Retinal pigment epithelial cell (primary cell): ENCODE data around the gene PRDM16.

Experiments used
- DNase-seq: peaks from one replicate; pipeline ENCODE4 v3.0.0-alpha.2; 2010; ENCODE audit warnings: low read depth
- H3K4me3 ChIP-seq: 2 replicates; pipeline ENCODE4 v1.5.1; 2011; ENCODE audit warnings: mild to moderate bottlenecking, low read length, control low read depth, moderate library complexity
- CTCF ChIP-seq: conservative IDR thresholded peaks from 2 replicates; pipeline ENCODE4 v1.5.1; 2011; ENCODE audit warnings: low read depth, low read length, control low read depth, inconsistent platforms

PRDM16 gene

DNA sequence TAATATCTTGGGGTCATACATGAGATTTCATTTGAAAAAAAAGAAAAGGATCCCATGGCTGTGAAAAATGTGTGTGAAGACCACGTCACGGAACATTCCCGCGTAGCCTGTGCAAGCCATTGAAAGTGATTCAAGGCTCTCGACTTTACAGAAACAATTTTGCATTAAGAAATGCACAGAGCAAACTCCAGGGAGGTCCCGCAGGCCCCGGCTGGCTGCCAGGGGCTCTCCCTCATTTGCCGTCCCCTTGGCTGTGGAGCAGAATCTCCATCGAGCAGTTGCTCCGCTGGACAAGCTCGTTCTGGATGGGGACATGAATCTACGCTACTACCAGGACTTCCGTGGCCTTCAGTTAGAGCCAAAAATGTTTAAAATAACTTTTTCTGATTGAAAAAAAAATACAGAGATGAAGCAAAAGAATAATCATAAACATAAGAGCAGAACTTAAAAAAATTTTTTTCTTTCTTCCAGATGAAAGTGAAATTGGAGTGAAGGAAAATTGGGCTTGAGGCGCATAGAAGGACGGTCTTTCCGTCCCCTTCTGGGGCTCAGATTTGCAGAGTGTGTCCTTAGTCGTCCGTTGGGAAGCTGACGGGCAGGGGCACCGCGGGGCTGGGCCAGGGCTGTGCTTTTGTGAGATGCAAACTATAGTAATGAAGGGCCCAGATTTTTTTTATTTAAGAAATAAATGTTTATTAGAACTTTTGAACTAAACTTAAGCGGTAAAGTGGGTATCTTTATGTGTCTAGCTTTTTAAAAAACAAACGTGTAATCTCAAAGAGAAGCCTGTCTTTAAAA is 317.4 kb downstream of the PRDM16 start:
- no peak for DNase-seq
- H3K4me3 ChIP-seq: no peak overlapping the region
- TF ChIP-seq CTCF: no peak

DNA sequence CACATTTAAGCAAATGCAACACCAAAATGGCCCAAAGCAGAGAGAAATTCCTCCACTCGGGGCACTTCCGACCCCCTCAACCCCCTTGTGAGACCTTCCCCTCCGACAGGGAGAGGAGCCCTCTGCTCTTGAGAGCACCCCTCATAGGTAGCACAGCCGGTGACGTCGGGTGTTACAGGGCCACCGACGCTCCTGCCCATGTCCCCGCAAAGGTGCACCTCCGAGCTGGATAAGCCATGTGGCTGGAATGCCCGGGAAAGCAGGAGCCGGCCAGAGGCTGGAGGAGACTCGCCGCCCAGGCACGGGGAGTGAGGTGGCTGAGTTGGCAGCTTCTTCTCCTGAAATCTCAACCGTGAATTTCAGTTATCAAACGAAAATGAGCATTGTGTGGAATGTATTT is 318.4 kb downstream of the PRDM16 start:
- no peak for DNase-seq
- no peak for TF ChIP-seq CTCF
- H3K4me3 ChIP-seq: no peak overlapping the region

GRCh38 chr1:3389093-3389833 is 320.3 kb downstream of the PRDM16 start:
- no peak overlapping the region for H3K4me3 ChIP-seq
- no peak for TF ChIP-seq CTCF
- no peak for DNase-seq

GRCh38 chr1:3390291-3390690 is 321.3 kb downstream of the PRDM16 start:
- no peak for DNase-seq
- no peak for TF ChIP-seq CTCF
- no peak overlapping the region for H3K4me3 ChIP-seq

DNA sequence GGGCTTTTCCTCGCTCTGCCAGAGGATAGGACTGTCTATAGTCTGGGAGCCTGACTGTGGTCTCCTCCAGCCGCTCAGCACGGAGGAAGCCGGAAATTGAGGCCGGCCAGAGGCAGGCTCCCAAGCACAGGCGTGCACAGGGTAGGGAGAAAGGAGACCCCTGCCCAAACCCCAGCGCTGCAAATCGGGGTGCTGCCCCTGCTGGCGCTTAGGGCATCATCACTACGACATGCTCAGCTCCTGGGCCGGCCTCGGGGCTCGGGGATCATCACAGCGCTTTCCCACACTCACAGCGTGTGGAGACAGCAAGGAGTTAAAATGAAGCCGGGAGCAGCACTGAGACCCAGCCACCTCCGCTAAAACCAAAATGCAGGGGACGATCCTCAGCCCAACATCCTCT is 322.7 kb downstream of the PRDM16 start:
- TF ChIP-seq CTCF: peak; percentile 13
- no peak for DNase-seq
- no peak overlapping the region for H3K4me3 ChIP-seq

DNA sequence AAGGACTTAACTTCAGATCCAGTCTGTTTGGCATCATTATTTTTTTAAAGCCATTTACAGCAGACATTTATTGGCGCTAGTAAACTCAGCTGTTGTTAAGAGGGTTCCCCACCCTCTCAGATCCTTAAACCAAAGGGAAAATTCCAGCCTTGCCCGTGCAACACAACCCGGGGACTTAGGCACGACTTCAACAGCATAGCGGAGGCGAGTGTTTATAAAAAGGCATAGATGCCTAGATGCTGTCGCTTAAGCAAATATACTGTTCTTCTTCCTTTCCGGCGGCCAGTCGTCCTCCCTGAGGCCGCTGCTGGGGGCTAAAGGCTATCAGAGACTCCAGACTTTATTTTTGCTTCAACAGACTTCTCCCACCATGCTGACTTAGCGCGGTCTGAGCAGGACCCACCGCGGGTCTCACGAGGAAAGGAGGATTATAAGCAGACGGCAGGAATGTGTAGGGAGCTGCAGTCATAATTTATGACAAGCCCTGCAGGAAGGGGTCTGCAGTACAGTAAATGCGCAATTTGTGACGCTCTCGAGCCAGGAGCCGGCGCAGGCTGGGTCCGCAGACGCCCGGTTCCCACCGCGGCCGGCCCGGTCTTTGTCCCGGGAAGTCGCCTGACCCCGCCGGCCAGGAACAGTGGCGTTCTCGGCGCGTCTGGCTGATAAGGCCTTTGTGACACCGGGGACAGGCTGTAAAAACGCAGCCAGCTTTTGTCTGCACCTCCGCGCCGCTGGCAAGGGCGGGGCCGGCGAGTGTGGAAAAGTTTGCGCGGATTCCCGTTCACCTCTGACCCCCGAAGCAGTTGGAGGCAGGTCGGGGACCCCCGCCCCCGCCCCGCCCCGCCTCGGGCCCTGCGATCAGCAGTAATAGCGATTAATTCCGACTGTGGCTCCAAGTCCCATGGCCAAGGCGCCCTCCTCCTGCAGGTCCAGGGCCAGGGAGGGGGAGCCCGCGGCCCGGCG is 324.3 kb downstream of the PRDM16 start:
- peak; percentile 0 for TF ChIP-seq CTCF
- peak overlapping the region; percentile 37 for H3K4me3 ChIP-seq
- DNase-seq: peak; percentile 80
